Fibroblast of villous mesenchyme (primary cell): ENCODE data around the gene RET. TPM values are rescaled to one million over a fixed set of nuclear protein-coding genes. Genes with fewer than 3 reads are reported as not detected.
"Not testable (repeated sequence)": the region's sequence is repeated elsewhere in the genome, so short reads cannot be mapped to it uniquely, and the experiment has no call there.

Experiments
- DNase-seq: peaks from one replicate; pipeline ENCODE4 v3.0.0-alpha.2; 2010; ENCODE audit warnings: low read depth
- H3K4me3 ChIP-seq: 2 replicates; pipeline ENCODE4 v1.5.1; 2011; ENCODE audit warnings: low read depth, mild to moderate bottlenecking, low read length
- CTCF ChIP-seq: IDR thresholded peaks from 2 replicates; pipeline ENCODE4 v1.5.1; 2012; ENCODE audit warnings: low read depth, mild to moderate bottlenecking, low read length; ENCODE audit not compliant: insufficient read depth
- total RNA-seq: library from RNA; depleted of rRNA; stranded (reverse); fragments of >200 nt; gene quantifications from 2 replicates; pipeline ENCODE4 v1.2.3, GENCODE V29; 2012

The RET gene
- total RNA-seq, 1 donor = 0.43 TPM

GRCh38 chr10:43093423-43094076 lies 16.7 kb downstream of the RET start:
- DNase-seq = no peak
- no peak for TF ChIP-seq CTCF
- no peak overlapping the region for H3K4me3 ChIP-seq

- no peak for TF ChIP-seq CTCF
- DNase-seq = no peak
- no peak overlapping the region for H3K4me3 ChIP-seq
Measured at GRCh38 chr10:43094085-43094484, 17.2 kb downstream of the RET start.

- DNase-seq, H3K4me3 ChIP-seq: not testable (repeated sequence)
Measured at GRCh38 chr10:43099339-43099738, 22.5 kb downstream of the RET start.

- TF ChIP-seq CTCF = no peak
- no peak for DNase-seq
Measured at GRCh38 chr10:43099928-43100327, 23.1 kb downstream of the RET start.

GRCh38 chr10:43100366-43100765 lies 23.5 kb downstream of the RET start:
- no peak overlapping the region for H3K4me3 ChIP-seq
- TF ChIP-seq CTCF = no peak
- DNase-seq = no peak

More at GRCh38 chr10:43099928-43100327, 23.1 kb downstream of the RET start:
- H3K4me3 ChIP-seq = no peak overlapping the region

- H3K4me3 ChIP-seq = no peak overlapping the region
- DNase-seq = no peak
- no peak for TF ChIP-seq CTCF
Measured at GRCh38 chr10:43102063-43102828, 25.4 kb downstream of the RET start.

- TF ChIP-seq CTCF = peak; percentile 97
- peak overlapping the region; percentile 65 for H3K4me3 ChIP-seq
- DNase-seq = peak; percentile 76
Measured at GRCh38 chr10:43105102-43105955, 28.5 kb downstream of the RET start.
